PC-9 (cell line): Measurements from ENCODE around the gene IL3.

Experiments used
- EZH2 ChIP-seq: fragments of 200-600 bp; sonication (generic); IDR thresholded peaks from 2 replicates; pipeline ENCODE4 v1.8.0; 2017; ENCODE audit warnings: antibody characterized with exemption, low read depth
- TF ChIP-seq, protein P1 (sequence below): fragments of 200-600 bp; sonication (generic); conservative IDR thresholded peaks from 2 replicates; pipeline ENCODE4 v1.6.1; 2017; ENCODE audit warnings: mixed run types, antibody characterized with exemption, mild to moderate bottlenecking, moderate library complexity

DNA sequence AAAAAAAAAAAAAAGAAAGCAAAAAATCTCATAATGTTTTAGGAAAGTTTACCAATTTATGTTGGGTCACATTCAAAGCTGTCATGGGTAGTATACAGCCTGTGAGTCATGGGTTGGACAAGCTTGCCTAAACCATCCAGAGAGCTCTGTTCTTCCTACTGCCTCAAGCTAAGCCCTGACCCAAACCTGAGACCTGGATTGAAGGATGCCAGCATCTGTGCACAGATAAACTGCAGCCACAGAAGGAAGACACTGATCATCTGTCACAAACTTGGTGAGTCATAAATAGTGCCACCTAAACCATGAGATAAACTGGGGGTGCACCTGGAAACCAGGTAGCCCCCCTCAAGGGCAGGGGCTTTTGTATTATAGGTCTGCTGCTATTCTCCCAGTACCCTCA, 44.1 kb downstream of the IL3 start:
- TF ChIP-seq, protein P1, sequence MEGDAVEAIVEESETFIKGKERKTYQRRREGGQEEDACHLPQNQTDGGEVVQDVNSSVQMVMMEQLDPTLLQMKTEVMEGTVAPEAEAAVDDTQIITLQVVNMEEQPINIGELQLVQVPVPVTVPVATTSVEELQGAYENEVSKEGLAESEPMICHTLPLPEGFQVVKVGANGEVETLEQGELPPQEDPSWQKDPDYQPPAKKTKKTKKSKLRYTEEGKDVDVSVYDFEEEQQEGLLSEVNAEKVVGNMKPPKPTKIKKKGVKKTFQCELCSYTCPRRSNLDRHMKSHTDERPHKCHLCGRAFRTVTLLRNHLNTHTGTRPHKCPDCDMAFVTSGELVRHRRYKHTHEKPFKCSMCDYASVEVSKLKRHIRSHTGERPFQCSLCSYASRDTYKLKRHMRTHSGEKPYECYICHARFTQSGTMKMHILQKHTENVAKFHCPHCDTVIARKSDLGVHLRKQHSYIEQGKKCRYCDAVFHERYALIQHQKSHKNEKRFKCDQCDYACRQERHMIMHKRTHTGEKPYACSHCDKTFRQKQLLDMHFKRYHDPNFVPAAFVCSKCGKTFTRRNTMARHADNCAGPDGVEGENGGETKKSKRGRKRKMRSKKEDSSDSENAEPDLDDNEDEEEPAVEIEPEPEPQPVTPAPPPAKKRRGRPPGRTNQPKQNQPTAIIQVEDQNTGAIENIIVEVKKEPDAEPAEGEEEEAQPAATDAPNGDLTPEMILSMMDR: no peak
- no peak for TF ChIP-seq EZH2
